HG03442 (cell line): ENCODE data around the gene MT1G.
"Not testable (repeated sequence)": the region's sequence is repeated elsewhere in the genome, so short reads cannot be mapped to it uniquely, and the experiment has no call there.

ENCODE experiments used
- ATAC-seq: cut with Tn5 transposase; IDR thresholded peaks from one replicate; pipeline ENCODE4 v1.9.1; 2021; ENCODE audit warnings: mild to moderate bottlenecking, moderate library complexity; ENCODE audit not compliant: unreplicated experiment

MT1G gene

DNA sequence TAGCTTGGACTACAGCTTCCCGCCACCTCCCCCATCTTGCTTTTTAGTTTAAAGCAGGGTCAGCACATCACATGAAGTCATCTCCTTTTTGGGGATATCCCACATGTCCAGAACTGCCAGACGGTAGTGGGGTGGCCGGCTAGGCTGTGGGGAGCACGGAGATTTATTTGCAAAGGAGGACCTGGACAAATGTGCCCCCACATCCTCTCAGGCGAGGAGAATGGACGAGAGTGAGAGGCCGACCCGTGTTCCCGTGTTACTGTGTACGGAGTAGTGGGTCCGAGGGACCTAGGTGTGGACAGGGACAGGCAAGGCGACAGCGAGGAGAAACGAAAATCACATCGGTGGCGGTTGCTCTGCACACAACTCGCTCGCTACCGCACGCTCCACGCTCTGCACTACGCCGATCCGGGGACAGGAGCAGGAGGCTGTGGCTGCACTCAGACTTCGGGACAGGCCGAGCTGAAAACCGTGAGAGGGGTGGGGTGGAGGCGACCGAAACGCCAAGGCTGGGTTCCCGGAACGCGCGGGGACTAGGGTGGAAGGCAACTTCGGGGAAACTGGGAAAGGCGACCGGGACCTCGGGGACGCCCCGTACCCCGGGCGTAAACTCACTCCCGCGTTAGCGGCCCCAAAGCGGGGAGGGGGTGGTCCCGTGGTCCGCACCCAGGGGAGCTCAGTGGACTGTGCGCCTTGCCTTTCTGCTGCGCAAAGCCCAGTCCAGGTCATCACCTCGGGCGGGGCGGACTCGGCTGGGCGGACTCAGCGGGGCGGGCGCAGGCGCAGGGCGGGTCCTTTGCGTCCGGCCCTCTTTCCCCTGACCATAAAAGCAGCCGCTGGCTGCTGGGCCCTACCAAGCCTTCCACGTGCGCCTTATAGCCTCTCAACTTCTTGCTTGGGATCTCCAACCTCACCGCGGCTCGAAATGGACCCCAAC lies 29.8 kb downstream of the MT1G start, which contains the start of gene MT1A:
Gene MT1A (plus strand): TSS at position 853 of the 937 bp plus-strand sequence. CDS start 73 bp downstream, at position 926.
- no peak for ATAC-seq

- no peak for ATAC-seq
Measured at GRCh38 chr16:56636616-56637413, 31.1 kb downstream of the MT1G start.

GRCh38 chr16:56635441-56635967 lies 32.4 kb downstream of the MT1G start:
- ATAC-seq = no peak

- ATAC-seq = no peak
Measured at GRCh38 chr16:56634715-56635440, 33.0 kb downstream of the MT1G start.

DNA sequence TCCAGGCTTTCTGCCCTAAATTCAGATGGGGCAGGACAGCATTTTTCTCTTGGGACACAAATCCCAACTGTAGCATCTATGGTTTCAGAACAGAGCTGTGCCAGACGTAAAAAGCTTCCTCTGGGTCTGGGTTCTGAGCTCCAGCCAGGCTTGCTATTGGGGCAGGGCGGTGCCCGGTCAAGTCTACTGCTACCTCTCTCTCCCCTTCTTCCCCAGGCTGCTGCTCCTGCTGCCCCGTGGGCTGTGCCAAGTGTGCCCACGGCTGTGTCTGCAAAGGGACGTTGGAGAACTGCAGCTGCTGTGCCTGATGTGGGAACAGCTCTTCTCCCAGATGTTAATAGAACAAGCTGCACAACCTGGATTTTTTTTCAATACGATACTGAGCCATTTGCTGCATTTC lies 34.3 kb downstream of the MT1G start:
- no peak for ATAC-seq

DNA sequence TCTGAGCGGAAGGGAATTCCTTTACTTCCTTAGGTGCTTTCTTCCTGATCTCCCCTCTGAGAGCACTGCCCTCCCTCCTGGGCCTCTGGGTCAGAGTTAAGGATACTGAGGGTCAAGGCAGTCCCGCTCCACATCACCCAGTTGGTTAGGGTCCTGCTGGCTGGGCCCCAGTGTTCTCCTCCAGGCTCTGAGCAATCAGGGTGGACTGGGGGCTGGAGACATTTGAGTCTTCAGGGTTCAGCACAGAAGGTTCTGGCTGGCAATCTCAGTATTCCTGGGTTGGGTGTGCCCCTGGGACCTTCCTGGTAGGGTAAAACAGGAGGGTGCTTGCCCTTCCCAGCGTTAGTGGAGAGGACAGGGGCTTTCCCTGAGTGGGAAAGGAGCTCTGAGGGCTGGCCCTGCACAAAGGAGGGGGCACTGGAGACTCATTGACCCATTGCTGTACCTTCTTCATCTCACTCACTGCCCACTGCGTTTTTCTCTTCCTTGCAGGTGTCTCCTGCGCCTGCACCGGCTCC lies 35.0 kb downstream of the MT1G start:
- ATAC-seq = no peak

DNA sequence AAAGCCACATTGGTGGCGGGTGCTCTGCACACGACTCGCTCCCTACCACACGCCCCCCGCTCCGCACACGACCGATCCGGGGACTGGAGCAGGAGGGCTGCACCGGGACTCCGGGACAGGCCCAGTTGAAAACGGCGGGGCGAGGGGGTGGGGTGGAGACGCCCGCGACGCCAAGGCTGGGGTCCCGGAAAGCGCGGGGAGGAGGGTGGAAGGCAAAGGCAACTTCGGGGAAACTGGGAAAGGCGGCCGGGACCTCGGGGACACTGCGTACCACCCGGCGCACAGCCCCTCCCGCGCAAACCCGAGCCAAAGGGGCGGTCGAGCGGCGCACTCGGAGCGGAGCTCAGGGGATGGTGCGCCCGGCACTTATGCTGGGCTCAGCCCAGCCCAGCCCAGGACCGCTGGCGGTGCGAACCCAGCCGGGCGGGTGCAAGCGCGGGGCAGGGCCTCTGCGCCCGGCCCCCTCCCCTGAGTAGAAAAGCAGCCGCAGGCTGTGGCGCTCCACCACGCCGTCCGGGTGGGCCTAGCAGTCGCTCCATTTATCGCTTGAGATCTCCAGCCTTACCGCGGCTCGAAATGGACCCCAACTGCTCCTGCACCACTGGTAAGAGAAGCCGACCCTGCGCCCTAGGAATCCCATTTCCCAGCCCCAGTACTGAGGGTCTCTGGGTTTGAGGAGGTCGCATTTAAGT lies 35.6 kb downstream of the MT1G start, which contains the start of gene MT1M:
Gene MT1M (plus strand): TSS at position 504 of the 692 bp plus-strand sequence. CDS start 73 bp downstream, at position 577.
- no peak for ATAC-seq

DNA sequence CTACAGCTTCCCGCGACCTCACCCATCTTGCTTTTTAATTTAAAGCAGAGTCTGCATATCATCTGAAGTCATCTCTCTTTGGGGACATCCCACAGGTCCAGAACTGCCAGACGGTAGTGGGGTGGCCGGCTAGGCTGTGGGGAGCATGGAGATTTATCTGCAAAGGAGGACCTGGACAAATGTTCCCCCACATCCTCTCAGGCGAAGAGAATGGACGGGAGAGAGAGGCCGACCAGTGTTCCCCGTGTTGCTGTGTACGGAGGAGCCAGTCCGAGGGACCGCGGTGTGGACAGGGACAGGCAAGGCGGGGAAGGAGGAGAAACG lies 36.1 kb downstream of the MT1G start:
- ATAC-seq = no peak

DNA sequence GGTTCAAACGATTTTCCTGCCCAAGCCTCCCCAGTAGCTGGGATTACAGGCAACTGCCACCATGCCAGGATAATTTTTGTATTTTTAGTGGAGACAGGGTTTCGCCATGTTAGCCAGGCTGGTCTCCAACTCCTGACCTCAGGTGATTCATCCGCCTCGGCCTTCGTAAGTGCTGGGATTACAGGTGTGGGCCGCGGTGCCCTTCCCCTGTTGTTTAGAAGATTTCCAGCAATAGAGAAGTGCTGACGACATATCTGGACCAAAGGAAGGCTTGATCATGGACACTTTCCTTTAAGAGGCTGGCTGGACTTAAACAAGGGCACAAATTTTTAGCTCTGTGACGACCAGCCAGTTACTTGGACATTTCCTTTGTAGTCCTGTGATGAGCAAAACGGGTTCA lies 36.7 kb downstream of the MT1G start:
- ATAC-seq = no peak

GRCh38 chr16:56630134-56630533 lies 37.7 kb downstream of the MT1G start:
- ATAC-seq = peak; percentile 89

GRCh38 chr16:56629531-56629930 lies 38.3 kb downstream of the MT1G start:
- ATAC-seq = no peak

GRCh38 chr16:56628486-56629350 lies 39.1 kb downstream of the MT1G start:
- no peak for ATAC-seq

GRCh38 chr16:56626685-56627084 lies 41.2 kb downstream of the MT1G start:
- ATAC-seq = no peak

DNA sequence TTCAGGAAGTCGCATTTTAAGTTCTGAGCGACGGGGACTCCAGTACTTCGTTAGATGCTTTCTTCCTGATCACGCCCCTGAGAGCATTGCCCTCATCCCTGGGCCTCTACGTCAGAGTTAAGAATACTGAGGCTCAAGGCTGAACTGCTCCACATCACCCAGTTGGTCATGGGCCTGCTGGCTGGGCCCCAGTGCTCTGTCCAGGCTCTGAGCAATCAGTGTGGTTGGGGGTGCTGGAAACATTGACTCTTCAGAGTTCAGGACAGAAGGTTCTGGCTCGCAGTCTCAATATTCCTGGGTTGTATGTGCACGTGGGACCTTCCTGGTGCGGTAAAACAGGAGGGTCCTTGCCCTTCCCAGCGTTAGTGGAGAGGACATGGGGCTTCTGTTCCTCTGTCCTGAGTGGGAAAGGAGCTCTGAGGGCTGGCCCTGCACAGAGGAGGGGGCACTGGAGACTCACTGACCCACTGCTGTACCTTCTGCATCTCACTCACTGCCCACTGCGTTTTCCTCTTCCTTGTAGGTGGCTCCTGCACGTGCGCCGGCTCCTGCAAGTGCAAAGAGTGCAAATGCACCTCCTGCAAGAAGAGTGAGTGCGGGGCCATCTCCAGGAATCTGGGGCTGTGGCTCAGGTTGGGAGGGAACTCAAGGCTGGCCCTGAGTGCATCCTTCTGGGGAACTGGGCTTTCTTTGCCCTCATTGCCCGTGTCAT lies 41.8 kb downstream of the MT1G start:
- ATAC-seq = no peak

- ATAC-seq = no peak
Measured at GRCh38 chr16:56625140-56625942, 42.5 kb downstream of the MT1G start, which contains the start of gene MT1E. MT1E (plus strand) TSS chr16:56625781; CDS start chr16:56625852, 71 bp downstream.

DNA sequence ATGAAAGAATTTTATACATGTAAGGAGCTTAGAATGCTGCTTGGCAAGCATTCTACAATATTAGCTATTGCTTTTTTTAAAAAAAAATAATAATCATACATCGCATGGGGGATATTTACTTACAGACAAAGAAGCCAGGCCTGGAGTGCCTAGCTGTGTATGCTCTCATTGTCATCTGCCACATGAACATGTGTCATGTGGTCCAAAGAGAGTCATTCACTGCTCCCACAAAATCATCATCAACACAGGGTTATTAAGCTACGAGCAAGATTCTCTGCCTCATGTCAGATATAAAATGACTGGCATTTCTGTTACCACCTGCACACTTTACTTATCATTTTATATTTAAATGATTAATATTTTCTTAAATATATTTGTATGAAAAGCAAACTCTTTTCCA lies 44.2 kb downstream of the MT1G start:
- ATAC-seq = no peak

GRCh38 chr16:56623184-56623583 lies 44.7 kb downstream of the MT1G start:
- ATAC-seq = not testable (repeated sequence)
